Measurements from ENCODE around the gene PDE1C.

Gene PDE1C

GRCh38 chr7:31986878-31987518 is 83.2 kb downstream of the PDE1C start:
- DNase-seq, result no peak

GRCh38 chr7:31982962-31983361 is 87.2 kb downstream of the PDE1C start:
- DNase-seq, result no peak

GRCh38 chr7:31981874-31982390 is 88.3 kb downstream of the PDE1C start:
- no peak for DNase-seq

- no peak for DNase-seq
Observed at GRCh38 chr7:31979690-31980330, 90.4 kb downstream of the PDE1C start.

- DNase-seq, result no peak
Observed at GRCh38 chr7:31975546-31975945, 94.7 kb downstream of the PDE1C start.

- DNase-seq, result no peak
Observed at GRCh38 chr7:31974351-31974750, 95.9 kb downstream of the PDE1C start.

- DNase-seq, result no peak
Observed at GRCh38 chr7:31971049-31971667, 99.0 kb downstream of the PDE1C start.

GRCh38 chr7:31970501-31970900 is 99.7 kb downstream of the PDE1C start:
- DNase-seq, result no peak

- DNase-seq, result no peak
Observed at GRCh38 chr7:31963569-31964175, 106.5 kb downstream of the PDE1C start.

GRCh38 chr7:31962246-31962645 is 108.0 kb downstream of the PDE1C start:
- DNase-seq, result no peak

GRCh38 chr7:31958226-31958625 is 112.0 kb downstream of the PDE1C start:
- no peak for DNase-seq

- no peak for DNase-seq
Observed at GRCh38 chr7:31957756-31958155, 112.5 kb downstream of the PDE1C start.

GRCh38 chr7:31957090-31957720 is 113.0 kb downstream of the PDE1C start:
- no peak for DNase-seq

GRCh38 chr7:31955641-31956040 is 114.6 kb downstream of the PDE1C start:
- no peak for DNase-seq

GRCh38 chr7:31955021-31955420 is 115.2 kb downstream of the PDE1C start:
- no peak for DNase-seq

GRCh38 chr7:31954500-31954899 is 115.7 kb downstream of the PDE1C start:
- no peak for DNase-seq

GRCh38 chr7:31953432-31953831 is 116.8 kb downstream of the PDE1C start:
- no peak for DNase-seq

GRCh38 chr7:31950091-31950755 is 120.0 kb downstream of the PDE1C start:
- no peak for DNase-seq

GRCh38 chr7:31948029-31948428 is 122.2 kb downstream of the PDE1C start:
- no peak for DNase-seq

- DNase-seq, result no peak
Observed at GRCh38 chr7:31940167-31940566, 130.0 kb downstream of the PDE1C start.

- DNase-seq, result no peak
Observed at GRCh38 chr7:31939076-31939475, 131.1 kb downstream of the PDE1C start.

GRCh38 chr7:31938650-31939049 is 131.6 kb downstream of the PDE1C start:
- no peak for DNase-seq
